NCI-H82 treated with DMSO at 0.1 percent for 48 hours (cell line): ENCODE measurements around the gene NLK.

Experiments
- DNase-seq: peaks from one replicate; lab custom pipeline; 2025; ENCODE audit not compliant: unreplicated experiment; lab: John Stamatoyannopoulos, UW

Gene NLK

DNA sequence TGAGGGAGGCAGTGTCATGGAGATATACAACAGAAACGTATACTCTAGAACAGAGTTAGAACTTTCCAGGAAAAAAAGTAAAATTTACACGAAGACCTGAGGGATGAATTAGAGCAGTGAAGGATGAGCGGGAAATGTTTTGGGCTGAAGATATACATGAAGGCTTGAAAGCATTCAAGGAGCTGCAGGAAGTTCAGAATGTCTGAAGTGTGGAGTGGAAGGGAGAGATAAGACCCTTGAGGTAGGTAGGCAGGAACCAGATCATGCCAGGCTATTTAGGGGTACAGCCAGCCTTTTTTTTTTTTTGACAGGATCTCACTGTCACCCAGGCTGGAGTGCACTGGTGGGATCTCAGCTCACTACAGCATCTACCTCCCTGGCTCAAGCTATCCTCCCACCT lies 3.2 kb upstream of the NLK start:
- no peak for DNase-seq

DNA sequence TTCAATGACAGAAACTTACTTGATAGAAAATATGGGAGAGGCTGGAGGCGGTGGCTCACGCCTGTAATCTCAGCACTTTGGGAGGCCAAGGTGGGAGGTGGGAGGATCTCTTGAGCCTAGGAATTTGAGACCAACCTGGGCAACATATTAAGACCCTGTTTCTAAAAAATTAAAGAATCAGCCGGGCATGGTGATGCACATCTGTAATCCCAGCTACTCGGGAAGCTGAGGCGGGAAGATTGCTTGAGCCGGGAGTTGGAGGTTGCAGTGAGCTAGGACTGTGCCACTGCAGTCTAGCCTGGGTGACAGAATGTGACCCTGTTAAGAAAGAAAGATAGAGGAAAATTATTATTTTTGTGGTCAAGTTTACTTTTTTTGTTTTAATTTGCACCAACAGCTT lies 2.1 kb upstream of the NLK start:
- DNase-seq, result no peak

DNA sequence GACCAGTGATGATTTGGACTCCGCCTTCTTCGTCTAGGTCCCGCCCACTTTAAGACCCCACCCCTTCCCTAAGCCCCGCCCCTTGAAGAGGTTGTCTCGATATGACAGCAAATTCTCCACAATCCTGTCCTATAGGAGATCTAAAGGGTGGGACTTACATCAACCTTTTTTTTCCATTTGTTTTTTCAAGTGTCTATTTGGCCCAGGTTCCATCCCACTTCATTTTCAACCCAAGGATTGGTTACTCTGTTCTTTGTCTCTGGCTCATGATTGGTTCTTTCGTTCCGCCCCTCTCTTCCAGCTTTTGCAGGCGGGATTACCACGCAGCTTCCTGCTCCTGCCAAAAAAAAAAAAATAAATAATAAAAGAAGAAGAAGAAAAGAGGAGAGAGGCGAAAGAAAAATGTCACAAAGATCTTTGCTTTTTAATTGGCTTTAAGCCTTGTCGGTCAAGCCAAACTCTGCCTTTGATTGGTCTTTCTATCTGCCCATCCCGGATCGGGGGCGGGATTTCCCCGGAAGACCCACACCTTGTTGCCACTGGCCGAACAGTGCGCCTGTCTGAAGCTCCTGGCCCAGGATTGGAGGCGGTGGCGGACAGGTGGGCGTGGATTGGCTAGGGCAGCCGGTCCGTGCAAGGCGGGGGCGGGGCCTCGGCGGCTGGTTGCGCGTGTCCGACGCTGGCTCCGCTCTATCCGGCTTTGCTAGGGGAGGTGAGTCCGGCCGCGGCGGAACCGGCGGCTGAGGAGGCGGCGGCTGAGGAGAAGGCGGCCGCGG lies 1.2 kb upstream of the NLK start:
- peak; percentile 100 for DNase-seq

DNA sequence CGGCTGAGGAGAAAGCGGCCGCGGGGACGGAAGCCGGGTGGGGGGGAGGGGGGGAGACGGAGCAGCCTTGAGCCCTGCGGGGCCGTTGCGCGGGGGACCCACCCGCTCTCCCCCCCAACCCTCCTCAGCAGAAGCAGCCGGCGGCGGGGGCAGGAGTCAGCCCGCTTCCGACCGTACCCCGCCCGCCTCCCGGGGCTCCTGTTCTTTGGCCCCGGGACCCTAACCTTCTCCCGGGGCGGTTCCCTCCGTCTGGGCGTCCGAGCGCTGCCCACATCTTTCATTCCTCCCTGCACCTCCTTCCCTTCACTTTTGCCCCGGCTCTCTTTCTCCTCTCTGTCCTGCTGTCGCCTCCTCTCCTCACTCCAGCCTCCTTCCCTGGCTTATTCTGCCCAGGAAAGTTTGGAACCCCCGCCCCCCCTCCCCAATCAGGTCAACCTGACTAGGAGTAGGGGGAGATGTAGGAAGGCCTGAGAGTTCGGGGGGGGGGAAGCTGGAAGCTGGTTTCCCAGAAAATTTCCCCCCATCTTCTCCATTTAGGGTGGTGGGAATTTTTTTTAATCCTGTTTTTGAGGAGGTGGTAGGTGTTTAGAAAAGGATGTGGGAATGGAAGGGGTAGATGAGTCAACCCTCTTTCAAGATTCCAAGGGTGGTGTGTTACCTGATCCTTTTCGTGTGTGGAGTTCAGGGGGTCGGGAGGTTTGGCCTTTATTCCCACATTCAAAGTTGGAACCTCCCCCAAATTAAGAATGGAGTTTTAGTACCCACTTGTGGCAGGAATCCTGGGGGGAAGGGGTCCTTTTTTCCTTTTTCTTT lies 427 bp upstream of the NLK start:
- no peak for DNase-seq

DNA sequence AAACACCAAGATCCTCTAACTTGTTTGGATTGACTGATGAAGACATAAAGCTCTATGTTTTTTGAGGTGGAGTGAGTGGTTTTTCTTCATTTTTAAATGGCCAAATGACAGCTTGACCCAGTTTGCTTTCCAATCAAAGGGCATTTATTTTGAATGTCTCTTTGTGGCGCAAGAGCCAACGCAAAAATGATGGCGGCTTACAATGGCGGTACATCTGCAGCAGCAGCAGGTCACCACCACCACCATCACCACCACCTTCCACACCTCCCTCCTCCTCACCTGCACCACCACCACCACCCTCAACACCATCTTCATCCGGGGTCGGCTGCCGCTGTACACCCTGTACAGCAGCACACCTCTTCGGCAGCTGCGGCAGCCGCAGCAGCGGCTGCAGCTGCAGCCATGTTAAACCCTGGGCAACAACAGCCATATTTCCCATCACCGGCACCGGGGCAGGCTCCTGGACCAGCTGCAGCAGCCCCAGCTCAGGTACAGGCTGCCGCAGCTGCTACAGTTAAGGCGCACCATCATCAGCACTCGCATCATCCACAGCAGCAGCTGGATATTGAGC lies 329 bp downstream of the NLK start:
- no peak for DNase-seq

DNA sequence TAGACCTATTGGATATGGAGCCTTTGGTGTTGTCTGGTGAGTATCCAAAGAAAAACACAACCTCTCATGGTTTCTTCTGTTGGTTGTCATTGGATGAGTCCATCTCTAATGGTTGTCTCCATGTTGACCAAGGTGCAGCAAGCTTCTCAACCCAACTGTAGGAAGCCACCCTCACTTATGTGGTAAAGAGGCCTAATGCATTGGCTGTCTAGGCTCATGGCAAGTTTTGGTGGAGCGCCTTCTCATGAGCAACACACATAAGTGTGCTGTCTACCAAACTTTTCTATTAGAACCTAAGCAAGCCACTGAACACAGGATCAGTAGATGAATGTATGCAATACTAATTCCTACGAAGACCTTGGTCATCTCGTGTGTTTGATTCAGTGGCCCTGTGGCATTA lies 819 bp downstream of the NLK start:
- no peak for DNase-seq

DNA sequence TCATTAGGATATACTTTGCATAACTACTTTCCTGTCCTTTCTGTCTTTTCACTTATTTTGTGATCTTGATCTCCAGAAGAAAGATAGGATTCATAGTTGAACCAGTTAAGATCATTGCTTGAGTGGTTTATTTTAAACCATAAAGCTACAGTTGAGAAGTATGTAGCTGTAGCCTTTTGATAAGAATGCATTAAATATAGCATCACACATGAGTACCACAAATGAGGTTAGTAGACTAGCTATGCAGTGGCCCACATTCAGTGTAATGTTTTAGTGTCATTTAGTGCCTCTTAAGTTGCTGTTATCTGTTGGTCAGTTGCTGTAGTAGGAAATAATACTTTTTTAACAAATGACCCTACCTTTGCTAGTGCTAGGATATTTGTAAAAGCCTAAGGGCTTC lies 1.3 kb downstream of the NLK start:
- DNase-seq, result no peak

DNA sequence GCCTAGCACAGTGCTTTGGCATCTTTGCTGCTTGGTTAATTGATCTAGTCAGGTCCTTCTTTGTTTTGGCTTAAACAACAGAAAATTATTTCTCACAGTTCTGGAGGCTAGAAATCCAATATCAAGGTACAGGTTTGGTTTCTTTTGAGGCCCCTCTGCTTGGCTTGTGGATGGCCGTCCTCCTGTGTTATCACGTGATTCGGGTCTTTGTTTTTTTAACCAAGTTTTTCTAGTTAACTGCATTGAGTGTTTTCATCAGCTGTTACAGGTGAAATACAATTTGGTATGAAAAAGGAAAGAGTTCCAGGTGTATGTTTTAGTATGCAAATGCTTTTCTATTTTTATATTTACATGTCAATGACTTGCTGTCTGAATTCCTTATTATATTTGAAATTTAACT lies 2.8 kb downstream of the NLK start:
- DNase-seq, result no peak

DNA sequence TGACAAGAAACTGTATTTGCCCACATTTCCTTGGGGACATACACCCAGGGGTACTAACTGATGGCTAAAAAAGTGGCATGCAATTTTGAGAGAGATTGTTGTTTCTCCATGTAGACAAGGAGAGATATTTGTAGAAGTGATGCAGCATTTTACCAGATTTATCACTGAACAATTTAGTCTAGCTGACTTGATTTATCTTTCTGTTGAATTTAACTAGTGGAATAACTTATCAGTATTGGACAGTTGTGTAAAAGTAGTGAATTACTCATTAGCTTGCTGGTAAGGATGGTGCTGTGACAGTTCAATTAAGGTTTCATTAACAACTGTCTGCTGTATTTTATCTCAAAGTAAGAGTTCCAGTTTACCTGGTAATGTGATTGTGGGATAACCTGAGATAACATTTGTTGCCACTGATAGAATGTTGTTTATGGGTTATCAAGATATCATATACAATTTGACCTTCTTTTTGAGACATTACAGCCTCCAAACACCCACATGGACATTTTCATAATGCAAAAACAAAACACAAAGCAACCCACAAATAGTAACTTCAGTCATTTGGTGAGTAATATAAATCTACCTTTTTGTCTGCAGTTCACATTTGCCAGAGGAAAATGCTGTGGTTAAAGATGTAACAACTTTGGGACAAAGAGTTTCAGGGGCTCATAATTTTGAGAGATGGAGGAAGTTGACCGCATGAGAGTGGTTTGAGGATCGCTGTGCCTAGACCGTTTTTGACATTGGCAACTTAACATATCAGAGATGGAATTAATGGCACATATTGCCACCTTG lies 3.8 kb downstream of the NLK start:
- no peak for DNase-seq

DNA sequence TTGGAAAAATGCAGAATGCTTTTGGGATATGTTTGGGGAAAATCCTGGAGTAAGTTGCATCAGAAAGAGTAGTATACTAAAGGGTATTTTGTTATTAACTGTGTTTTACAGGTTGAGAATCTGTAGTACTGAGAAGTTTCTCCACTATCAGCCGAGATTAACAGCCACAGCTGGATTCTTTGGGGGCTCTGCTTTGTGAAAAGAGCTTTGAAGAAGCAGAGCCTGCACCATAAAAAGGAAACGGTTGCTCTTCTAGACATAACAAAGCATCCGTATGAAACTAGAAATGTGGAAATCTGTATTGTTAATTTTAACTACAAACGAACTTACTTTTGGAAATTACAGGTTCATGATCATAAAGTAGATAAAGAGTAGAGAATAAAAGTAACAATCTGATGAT lies 5.3 kb downstream of the NLK start:
- DNase-seq, result no peak

DNA sequence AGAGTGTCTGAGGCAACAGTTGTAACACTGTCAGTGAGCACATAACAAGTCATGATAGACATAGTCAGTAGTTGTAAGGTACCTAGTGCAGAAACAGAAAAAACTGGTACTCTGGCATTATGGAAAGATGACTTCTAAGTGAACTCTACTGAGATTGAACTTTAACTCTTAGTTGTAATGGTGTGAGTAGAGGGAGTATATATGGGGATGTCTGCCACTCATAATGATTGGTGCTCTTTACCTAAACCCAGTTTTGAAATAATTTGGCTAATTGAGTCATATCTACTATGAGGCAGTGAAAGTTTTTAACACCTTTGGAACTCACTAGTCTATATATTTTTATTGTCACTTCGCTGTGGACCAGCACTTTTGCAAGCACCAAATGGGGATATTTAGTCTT lies 6.6 kb downstream of the NLK start:
- no peak for DNase-seq

DNA sequence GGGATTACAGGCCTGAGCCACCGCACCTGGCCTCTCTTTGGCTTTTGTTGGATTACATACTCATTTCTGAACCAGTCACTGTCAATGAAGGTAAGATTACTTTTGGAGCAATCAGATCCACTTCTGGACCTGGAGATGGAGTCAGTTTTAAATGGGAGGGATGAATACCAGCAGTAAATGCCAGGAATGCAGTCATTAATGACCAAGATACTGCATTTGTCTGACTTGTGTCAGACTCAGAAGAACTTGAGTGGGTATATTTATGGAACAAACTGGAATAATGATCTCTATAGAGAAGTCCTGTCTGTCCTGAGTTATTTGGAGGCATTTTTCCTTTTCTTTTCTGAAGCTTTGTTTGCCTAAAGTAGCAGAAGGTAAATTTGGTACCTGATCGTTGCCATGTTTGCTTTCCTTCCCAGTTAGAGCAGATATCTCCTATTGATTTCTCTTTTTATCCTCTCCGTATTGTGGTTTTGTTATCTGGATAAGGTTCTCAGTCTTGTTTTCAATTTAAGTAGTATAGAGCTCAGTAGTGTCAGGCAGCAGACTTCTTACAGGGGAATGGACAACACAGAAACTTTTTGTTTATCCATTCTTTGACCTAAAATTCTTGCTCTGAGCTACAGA lies 10.7 kb downstream of the NLK start:
- no peak for DNase-seq

DNA sequence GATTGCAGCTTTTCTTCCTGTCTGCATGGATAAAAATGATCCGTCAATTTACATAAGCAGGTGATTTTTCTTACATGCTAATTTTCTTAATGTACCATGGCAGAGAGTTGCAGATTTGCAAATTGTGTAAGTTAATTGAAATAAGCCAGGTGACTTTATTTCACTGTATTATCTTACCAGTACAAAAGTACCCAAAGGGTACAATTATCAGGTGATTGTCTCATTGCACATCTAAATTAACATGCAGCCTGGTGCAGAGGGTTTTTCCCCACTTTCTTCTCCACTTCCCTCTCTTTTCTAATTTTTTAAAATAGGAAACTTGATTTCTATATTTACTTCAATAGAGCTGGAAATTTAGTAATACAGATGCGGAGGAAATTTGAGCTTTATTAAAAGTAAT lies 11.2 kb downstream of the NLK start:
- DNase-seq, result no peak

DNA sequence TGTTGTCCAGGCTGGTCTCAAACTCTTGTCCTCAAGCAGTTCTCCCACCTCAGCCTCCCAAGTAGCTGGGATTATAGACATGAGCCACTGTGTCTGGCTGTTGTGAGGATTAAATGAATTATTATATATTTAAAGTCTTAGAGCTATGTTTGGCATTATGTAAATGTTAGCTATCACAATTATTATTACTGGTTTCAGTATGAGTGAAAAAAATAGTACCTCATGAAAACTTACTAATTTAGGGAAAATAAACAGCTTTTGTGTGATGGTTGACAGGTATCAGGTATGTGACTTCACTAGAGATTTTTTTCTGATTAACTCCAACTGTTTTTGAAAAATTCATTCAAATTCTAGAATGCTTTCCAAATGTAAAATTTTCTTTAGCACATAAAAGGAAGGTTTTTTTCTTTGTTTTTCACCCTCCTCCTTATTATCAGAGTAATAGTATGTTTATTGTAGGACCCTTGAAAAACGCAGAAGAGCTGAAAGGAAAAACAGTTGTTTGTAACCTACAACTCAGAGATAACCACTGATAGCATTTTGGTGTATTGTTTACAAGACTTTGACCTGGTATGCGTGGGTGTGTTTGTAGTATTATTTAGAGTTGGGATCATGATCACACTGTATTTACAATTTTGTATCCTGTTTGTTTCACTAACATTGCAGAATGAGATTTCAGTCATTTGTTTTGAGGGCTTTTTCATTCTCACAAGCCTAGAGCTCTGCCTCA lies 13.2 kb downstream of the NLK start:
- no peak for DNase-seq

DNA sequence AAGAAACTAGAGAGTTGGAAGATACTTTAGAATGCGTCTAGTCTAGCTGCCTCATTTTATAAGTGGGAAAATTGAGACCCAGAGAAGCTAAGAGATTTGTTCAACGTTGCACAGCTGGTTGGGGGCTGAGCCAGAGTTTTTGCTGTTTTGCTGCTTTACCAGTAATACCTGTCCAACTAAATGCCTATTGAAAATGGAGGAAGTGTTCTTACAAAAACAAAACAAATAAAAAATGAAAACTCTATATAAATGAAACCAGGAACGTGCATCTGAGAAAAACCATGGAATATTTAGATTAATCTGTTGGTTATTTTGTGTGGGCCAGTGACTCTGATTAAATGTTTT lies 13.8 kb downstream of the NLK start:
- no peak for DNase-seq

DNA sequence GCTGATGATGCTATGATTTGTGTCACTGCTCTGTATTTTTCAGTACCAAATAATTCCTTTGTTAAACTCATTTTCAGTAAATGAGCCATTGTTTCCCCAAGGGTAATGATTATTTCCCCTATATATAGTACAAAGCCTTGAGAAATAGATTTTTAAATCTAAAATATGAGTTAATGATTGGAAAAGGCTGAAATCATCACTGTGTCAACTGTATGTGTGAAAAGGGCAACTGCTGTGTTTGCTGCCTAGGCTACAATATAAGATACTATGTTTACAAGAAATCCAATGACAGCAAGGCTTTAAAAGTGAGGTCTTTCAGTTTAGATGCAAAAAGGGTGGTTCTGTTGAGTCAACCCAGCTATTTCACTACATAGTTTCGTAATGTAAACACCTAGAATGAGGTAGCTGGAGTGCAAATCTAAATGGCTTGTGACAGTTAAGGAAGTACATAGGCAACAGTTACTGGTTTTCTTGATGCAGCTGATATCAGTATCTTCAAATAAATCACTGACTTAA lies 15.3 kb downstream of the NLK start:
- DNase-seq, result no peak

DNA sequence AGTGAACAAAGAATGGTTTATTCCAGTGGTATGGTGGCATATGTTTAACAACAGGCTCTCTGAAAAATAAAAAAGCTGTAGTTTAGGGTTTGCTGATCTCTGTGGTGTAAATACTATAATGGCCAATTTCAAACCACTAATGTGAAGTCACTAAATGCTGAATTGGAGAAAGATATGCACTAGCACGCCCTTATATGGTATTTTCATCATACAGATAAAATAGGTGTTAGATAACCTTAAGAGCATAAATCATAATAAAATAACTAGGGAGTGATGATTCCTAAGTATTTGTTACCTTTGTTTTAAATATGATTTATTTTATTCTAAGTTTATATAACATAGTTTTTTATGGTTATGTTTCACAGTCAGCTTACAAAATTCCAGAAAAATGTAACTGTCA lies 17.2 kb downstream of the NLK start:
- no peak for DNase-seq

DNA sequence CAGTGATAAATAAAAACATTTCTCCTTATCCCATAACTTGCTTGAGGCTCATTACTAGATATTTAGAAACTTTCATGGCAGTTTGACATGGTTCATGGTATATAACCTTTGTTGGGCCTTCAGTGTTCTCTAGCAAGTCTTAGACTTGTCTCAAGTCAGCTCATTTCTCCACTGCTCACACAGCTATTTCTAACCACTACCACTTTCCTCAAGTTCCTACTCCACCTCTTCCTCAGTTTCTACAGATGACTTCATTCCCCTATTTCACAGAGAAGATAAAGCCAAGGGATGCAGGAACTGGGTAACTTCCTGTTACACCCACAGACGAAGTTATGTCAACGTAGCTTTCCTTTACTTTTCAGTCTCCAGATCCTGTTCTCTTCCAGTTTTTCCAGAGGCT lies 23.2 kb downstream of the NLK start:
- DNase-seq, result no peak

DNA sequence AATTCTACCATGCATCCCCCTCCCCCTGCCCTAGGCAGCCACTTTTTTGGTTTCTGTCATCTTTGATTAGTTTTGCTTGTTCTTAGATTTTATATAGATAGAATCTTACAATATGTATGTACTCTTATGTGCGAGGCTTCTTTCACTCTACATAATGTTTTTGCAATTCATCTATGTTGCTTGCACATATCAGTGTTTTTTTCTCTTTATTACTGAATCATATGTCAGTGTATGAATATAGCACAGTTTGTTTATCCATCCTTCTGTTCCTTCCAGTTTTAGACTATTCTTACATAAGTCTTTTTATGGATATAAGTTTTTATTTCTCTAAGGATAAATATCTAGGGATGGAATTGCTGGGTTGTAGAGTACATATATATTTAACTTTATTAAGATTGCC lies 26.6 kb downstream of the NLK start:
- no peak for DNase-seq

DNA sequence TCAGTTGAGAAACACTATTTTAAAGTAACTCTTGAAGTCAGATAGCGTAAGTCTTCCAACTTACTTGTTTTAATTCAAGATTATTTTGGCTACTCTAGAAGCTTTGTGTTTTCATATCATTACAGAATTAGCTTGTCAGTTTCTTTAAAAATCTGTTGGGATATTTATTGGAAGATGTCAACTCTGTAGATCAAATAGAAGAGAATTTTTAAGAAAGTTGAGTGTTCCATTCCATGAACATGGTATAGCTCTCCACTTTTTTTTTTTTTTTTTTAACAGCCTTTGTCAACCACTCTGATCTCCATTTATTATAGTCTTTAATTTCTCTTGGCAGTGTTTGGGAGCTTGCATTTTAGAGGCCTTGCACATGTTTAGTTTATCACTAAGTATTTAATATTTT lies 28.7 kb downstream of the NLK start:
- no peak for DNase-seq
